GM13977 (cell line): ENCODE results near the gene SLC25A25.
A peak's percentile ranks its signal among the peaks of the same experiment; 100 is the strongest.
"Not testable (repeated sequence)": the region's sequence is repeated elsewhere in the genome, so short reads cannot be mapped to it uniquely, and the experiment has no call there.

Experiments
- DNase-seq: peaks from one replicate; pipeline ENCODE4 v3.0.0; 2012; ENCODE audit warnings: low spot score
- in situ Hi-C: fragments of 300-500 bp; cut with MboI; formaldehyde crosslinking; loops from one replicate; pipeline ENCODE4 v1.12.0; 2022; ENCODE audit warnings: low sequenced_read_pairs, low pct_unique_long_range_greater_than_20kb, mixed read lengths, inconsistent platforms; ENCODE audit not compliant: unreplicated experiment
- TF ChIP-seq, protein P1 (sequence below): IDR thresholded peaks from 2 replicates; pipeline ENCODE4 v1.5.1; 2012; ENCODE audit warnings: mild to moderate bottlenecking, control low read depth; ENCODE audit not compliant: insufficient read depth; ENCODE audit errors: extremely low read depth, missing control alignments

The SLC25A25 gene

GRCh38 chr9:128042043-128042442 is 26.0 kb upstream of the SLC25A25 start:
- in situ Hi-C loops = no loop called here
- TF ChIP-seq, protein P1, sequence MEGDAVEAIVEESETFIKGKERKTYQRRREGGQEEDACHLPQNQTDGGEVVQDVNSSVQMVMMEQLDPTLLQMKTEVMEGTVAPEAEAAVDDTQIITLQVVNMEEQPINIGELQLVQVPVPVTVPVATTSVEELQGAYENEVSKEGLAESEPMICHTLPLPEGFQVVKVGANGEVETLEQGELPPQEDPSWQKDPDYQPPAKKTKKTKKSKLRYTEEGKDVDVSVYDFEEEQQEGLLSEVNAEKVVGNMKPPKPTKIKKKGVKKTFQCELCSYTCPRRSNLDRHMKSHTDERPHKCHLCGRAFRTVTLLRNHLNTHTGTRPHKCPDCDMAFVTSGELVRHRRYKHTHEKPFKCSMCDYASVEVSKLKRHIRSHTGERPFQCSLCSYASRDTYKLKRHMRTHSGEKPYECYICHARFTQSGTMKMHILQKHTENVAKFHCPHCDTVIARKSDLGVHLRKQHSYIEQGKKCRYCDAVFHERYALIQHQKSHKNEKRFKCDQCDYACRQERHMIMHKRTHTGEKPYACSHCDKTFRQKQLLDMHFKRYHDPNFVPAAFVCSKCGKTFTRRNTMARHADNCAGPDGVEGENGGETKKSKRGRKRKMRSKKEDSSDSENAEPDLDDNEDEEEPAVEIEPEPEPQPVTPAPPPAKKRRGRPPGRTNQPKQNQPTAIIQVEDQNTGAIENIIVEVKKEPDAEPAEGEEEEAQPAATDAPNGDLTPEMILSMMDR = no peak

GRCh38 chr9:128043467-128043868 is 24.6 kb upstream of the SLC25A25 start:
- DNase-seq = no peak
- TF ChIP-seq, protein P1 = no peak
- in situ Hi-C loops = no loop called here

More at GRCh38 chr9:128042043-128042442, 26.0 kb upstream of the SLC25A25 start:
- no peak for DNase-seq

DNA sequence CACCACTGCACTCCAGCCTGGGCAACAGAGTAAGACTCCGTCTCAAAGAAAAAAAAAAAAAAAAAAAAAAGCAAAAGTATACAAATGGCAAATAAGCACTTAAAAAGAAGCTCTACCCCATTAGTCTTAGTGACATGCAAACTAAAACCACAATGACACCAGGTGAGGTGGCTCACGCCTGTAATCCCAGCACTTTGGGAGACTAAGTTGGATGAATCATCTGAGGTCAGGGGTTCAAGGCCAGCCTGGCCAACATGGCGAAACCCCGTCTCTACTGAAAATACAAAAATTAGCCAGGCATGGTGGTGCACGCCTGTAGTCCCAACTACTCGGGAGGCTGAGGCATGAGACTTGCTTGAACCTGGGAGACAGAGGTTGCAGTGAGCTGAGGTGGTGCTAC is 22.6 kb upstream of the SLC25A25 start:
- in situ Hi-C loops, DNase-seq: not testable (repeated sequence)

DNA sequence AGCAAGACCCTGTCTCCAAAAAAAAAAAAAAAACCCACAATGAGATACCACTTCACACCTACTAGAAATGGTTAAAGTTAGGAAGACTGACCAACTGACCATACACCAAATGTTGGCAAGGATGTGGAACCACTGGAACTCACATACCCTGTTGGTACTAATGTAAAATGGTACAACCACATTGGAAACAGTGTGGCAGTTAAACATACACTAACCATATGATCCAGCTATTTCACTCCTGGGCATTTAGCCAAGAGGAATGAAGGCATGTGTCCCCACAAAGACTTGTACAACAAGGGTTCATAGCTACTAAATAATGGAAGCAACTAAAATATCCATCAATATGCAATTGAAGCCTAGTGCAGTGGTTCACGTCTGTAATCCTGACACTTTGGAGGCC is 22.2 kb upstream of the SLC25A25 start:
- in situ Hi-C loops = no loop called here
- TF ChIP-seq, protein P1 = no peak
- DNase-seq = no peak

DNA sequence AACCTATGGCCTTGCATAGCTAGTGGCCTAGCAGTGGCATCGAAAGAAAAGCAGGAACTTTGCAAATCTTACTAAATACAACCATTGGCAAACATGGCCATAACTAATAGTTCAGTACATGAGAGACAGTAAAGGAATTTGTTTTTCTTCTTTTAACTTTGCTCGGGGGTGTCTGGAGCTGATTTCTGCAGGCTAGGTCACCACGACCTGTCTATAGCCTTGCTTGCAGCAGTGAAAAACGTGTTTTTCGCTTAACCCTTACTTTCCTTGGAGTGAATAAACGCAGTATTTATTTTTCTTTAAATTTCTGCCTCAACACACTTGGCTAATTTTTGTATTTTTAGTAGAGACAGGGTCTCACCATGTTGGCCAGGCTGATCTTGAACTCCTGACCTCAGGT is 20.8 kb upstream of the SLC25A25 start:
- in situ Hi-C loops = no loop called here
- no peak for DNase-seq
- TF ChIP-seq, protein P1 = no peak

DNA sequence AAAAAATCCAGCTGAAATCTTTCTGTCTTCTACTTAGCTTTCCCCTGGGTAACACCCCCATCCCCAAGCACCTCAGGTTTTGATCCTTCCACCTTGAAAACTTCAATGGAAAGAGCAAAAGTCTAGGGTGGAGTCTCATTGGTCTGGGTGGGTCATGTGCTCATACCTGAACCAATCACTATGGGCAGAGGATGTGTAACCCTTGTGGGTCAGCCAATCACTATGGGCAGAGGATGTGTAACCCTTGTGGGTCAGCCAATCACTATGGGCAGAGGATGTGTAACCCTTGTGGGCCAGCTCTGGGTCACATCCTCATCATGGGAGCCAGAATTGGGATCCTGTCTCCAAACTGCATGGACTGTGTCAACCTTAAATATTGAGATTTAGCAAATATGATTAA is 19.4 kb upstream of the SLC25A25 start:
- peak; percentile 15 for DNase-seq
- in situ Hi-C loops = no loop called here
- TF ChIP-seq, protein P1 = no peak

- in situ Hi-C loops = no loop called here
- TF ChIP-seq, protein P1 = no peak
- DNase-seq = no peak
Observed at GRCh38 chr9:128049843-128050242, 18.2 kb upstream of the SLC25A25 start.
